Measurements from ENCODE around the gene NALCN. TPM values are rescaled to one million over a fixed set of nuclear protein-coding genes. Genes with fewer than 3 reads are reported as not detected.
"Not testable (repeated sequence)": the region's sequence is repeated elsewhere in the genome, so short reads cannot be mapped to it uniquely, and the experiment has no call there.

The NALCN gene
- polyA plus RNA-seq, 1 donor, result 1.2 TPM

- WGBS (ENCODE audit: insufficient coverage, low lambda C conversion rate), result no CpG with 5 or more reads among the region's 1 CpG
Observed at GRCh38 chr13:101313479-101313878, 102.8 kb downstream of the NALCN start.

GRCh38 chr13:101309014-101309619, 107.2 kb downstream of the NALCN start:
- Histone ChIP-seq H3K27ac (ENCODE audit: low read length) (no peak overlapping the region), H3K36me3 (ENCODE audit: control insufficient read depth, insufficient read depth, low read length) (no peaks in the 10 kb centered on the region), H3K4me1 (ENCODE audit: control insufficient read depth, insufficient read depth, low read length) (no peaks in the 10 kb centered on the region), H3K4me3 (ENCODE audit: low read length) (no peak overlapping the region), H3K27me3 (ENCODE audit: control insufficient read depth, insufficient read depth, low read length) (no peaks in the 10 kb centered on the region), H3K9me3 (ENCODE audit: control insufficient read depth, low read depth, low read length) (no peaks in the 10 kb centered on the region)
- DNase-seq, result no peak

More at GRCh38 chr13:101313479-101313878, 102.8 kb downstream of the NALCN start:
- not testable (repeated sequence) for H3K4me3 ChIP-seq (ENCODE audit: low read length); H3K4me1 ChIP-seq (ENCODE audit: control insufficient read depth, insufficient read depth, low read length); H3K27ac ChIP-seq (ENCODE audit: low read length); H3K9me3 ChIP-seq (ENCODE audit: control insufficient read depth, low read depth, low read length); DNase-seq; H3K27me3 ChIP-seq (ENCODE audit: control insufficient read depth, insufficient read depth, low read length); H3K36me3 ChIP-seq (ENCODE audit: control insufficient read depth, insufficient read depth, low read length)

DNA sequence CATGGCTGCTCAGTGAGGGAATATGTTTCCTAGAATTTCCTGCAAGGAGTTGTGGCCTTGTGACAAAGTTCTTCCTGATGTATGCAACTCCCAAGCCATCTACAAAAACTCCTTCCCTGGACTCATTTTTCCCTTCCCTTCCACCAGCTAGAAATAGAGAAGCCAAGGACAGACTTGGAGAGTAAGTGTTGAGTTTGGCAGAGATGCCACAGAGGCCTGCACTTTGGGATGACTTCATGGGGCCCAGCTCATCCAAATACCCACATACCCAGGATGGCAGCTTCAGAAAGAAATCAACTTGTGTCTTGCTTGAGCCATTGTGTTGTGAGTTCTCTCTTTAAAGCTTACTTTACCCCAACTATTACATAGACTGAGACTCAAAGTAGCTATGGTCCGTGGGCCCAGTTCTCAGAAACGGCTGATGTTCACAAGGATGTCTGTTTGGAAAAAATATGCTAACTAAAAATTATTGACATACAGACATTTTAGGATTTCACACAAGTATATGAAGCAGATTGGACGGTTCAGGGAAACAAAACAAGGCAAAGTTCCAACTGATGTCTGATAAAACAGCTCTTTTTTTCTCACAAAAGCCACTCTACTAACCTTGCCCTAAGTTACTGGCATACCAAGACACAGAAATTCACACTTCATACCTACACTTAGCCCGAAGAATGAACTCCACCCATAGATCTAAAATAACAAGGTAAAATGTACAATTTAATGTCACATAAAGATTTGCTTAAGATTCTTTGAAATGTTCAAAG, 107.9 kb downstream of the NALCN start:
- no peaks in the 10 kb centered on the region for H3K4me1 ChIP-seq (ENCODE audit: control insufficient read depth, insufficient read depth, low read length)
- no peaks in the 10 kb centered on the region for H3K9me3 ChIP-seq (ENCODE audit: control insufficient read depth, low read depth, low read length)
- no peak for DNase-seq
- H3K36me3 ChIP-seq (ENCODE audit: control insufficient read depth, insufficient read depth, low read length), result no peaks in the 10 kb centered on the region
- H3K4me3 ChIP-seq (ENCODE audit: low read length), result no peak overlapping the region
- H3K27ac ChIP-seq (ENCODE audit: low read length), result no peak overlapping the region
- 89% methylated on average over 3 of the region's 4 CpGs for WGBS (ENCODE audit: insufficient coverage, low lambda C conversion rate)
- H3K27me3 ChIP-seq (ENCODE audit: control insufficient read depth, insufficient read depth, low read length), result no peaks in the 10 kb centered on the region

DNA sequence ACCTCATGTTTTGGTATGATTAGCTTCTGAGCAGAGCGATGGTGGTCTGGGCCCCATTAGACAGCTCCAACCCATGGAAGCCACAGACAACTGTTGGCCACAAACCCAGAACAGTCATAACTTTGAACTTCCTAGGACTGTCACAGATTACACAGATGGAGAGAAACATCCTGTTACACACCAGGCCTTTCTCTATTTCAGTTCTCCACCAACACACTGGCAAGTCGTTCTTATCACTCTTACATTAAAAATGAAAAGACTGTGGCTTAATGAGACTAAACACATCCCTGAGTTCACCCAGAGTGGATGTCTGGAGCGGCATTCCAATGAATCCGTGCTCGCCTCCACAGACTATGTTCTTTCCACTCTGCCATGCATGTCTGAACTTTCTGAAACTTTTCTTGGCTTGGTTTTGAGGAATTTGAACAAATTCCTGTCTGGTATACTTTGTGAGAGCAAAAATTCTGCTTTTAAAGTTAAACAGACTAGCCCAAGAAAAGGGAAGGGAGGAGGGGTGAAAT, 109.1 kb downstream of the NALCN start:
- H3K4me3 ChIP-seq (ENCODE audit: low read length), result no peak overlapping the region
- H3K9me3 ChIP-seq (ENCODE audit: control insufficient read depth, low read depth, low read length), result no peaks in the 10 kb centered on the region
- DNase-seq, result no peak
- no CpG with 5 or more reads among the region's 5 CpGs for WGBS (ENCODE audit: insufficient coverage, low lambda C conversion rate)
- no peaks in the 10 kb centered on the region for H3K36me3 ChIP-seq (ENCODE audit: control insufficient read depth, insufficient read depth, low read length)
- no peak overlapping the region for H3K27ac ChIP-seq (ENCODE audit: low read length)
- no peaks in the 10 kb centered on the region for H3K27me3 ChIP-seq (ENCODE audit: control insufficient read depth, insufficient read depth, low read length)
- H3K4me1 ChIP-seq (ENCODE audit: control insufficient read depth, insufficient read depth, low read length), result no peaks in the 10 kb centered on the region

DNA sequence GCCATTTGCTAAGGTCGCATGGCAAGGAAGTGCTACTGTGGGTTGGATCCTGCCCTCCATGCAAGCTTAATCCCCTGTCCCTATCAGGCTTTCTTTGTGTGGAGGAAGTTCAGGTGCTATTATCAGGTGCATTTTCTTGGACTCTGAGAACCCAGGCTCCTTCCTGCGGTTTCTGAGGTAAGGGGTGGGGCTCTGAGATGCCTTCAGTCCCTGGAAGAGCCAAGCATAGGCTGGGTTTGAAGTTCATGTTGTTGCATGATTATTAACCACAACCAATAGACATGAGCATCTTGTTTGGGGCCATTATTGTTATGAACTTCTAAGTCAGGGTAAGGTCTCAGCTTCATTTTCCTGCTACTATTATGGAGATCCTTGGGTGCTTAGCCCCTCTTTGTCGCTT, 109.5 kb downstream of the NALCN start:
- Histone ChIP-seq H3K27ac (ENCODE audit: low read length) (no peak overlapping the region), H3K4me3 (ENCODE audit: low read length) (no peak overlapping the region), H3K9me3 (ENCODE audit: control insufficient read depth, low read depth, low read length) (no peaks in the 10 kb centered on the region), H3K27me3 (ENCODE audit: control insufficient read depth, insufficient read depth, low read length) (no peaks in the 10 kb centered on the region), H3K4me1 (ENCODE audit: control insufficient read depth, insufficient read depth, low read length) (no peaks in the 10 kb centered on the region), H3K36me3 (ENCODE audit: control insufficient read depth, insufficient read depth, low read length) (no peaks in the 10 kb centered on the region)
- no peak for DNase-seq
- WGBS (ENCODE audit: insufficient coverage, low lambda C conversion rate), result no CpG with 5 or more reads among the region's 3 CpGs

GRCh38 chr13:101305981-101306411, 110.3 kb downstream of the NALCN start:
- Histone ChIP-seq H3K27ac (ENCODE audit: low read length) (no peak overlapping the region), H3K27me3 (ENCODE audit: control insufficient read depth, insufficient read depth, low read length) (no peaks in the 10 kb centered on the region), H3K4me3 (ENCODE audit: low read length) (no peak overlapping the region), H3K9me3 (ENCODE audit: control insufficient read depth, low read depth, low read length) (no peaks in the 10 kb centered on the region), H3K4me1 (ENCODE audit: control insufficient read depth, insufficient read depth, low read length) (no peaks in the 10 kb centered on the region), H3K36me3 (ENCODE audit: control insufficient read depth, insufficient read depth, low read length) (no peaks in the 10 kb centered on the region)
- WGBS (ENCODE audit: insufficient coverage, low lambda C conversion rate), result 90% methylated on average over 2 of the region's 6 CpGs
- DNase-seq, result no peak

DNA sequence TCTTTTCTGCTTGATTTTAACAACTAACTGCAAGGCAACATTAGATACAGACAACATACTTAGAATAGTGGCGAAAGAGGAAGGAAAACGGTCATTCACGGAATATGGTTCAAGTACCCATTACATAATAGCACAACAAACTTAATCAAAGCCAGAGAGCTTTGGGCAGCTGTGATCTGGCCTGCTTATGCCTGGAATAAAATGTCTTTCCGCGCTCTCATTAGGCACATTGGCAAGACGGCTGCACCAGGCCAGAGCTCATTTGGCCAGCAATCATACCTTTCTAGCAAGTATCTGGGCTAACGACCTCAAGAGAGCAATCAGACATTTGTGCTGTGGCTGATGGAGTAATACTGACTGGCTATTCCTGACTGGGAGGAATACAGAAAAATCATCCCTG, 112.8 kb downstream of the NALCN start:
- no peak overlapping the region for H3K4me3 ChIP-seq (ENCODE audit: low read length)
- no peaks in the 10 kb centered on the region for H3K4me1 ChIP-seq (ENCODE audit: control insufficient read depth, insufficient read depth, low read length)
- no peaks in the 10 kb centered on the region for H3K9me3 ChIP-seq (ENCODE audit: control insufficient read depth, low read depth, low read length)
- 60% methylated on average over 1 of the region's 7 CpGs for WGBS (ENCODE audit: insufficient coverage, low lambda C conversion rate)
- H3K36me3 ChIP-seq (ENCODE audit: control insufficient read depth, insufficient read depth, low read length), result no peaks in the 10 kb centered on the region
- H3K27ac ChIP-seq (ENCODE audit: low read length), result no peak overlapping the region
- no peaks in the 10 kb centered on the region for H3K27me3 ChIP-seq (ENCODE audit: control insufficient read depth, insufficient read depth, low read length)
- no peak for DNase-seq

DNA sequence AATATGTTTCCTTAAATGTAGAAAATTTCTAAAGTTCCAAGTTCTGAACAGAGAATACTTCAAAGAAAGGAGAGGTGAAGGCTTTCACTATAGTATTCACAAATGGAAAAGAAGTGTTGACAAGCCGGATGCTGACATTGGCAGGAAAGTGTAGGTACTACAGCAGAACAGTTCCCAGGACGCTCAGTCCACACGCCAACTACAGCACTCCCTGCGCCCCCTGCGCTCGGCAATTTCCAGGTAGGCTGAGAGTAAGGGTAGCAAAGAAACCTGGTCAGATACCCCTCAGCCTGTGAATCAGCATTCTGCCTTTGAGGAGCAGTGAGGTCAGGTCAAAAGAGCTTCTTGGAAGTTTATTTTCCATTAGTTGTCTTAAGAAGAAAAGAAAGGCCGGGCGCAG, 115.3 kb downstream of the NALCN start:
- WGBS (ENCODE audit: insufficient coverage, low lambda C conversion rate), result no CpG with 5 or more reads among the region's 8 CpGs
- no peak overlapping the region for H3K27ac ChIP-seq (ENCODE audit: low read length)
- no peaks in the 10 kb centered on the region for H3K4me1 ChIP-seq (ENCODE audit: control insufficient read depth, insufficient read depth, low read length)
- no peaks in the 10 kb centered on the region for H3K36me3 ChIP-seq (ENCODE audit: control insufficient read depth, insufficient read depth, low read length)
- no peak for DNase-seq
- no peaks in the 10 kb centered on the region for H3K9me3 ChIP-seq (ENCODE audit: control insufficient read depth, low read depth, low read length)
- H3K4me3 ChIP-seq (ENCODE audit: low read length), result no peak overlapping the region
- H3K27me3 ChIP-seq (ENCODE audit: control insufficient read depth, insufficient read depth, low read length), result no peaks in the 10 kb centered on the region

DNA sequence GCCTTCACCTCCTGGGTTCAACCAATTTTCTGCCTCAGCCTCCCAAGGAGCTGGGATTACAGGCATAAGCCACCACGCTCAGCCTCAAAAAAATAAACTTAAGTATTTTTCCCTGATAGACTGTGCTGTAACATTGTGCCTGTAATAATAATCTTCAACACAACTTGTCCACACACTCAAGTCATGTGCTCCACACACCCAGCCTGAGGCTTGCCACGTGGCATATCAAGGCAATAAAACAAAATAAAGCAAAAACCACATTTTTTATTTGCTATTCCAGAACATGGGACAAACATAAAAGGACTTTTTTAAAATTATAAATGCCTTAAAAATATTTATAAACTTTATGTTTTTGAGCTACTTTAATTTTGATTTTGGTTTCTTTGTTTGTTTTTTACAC, 115.8 kb downstream of the NALCN start:
- H3K4me1 ChIP-seq (ENCODE audit: control insufficient read depth, insufficient read depth, low read length), result no peaks in the 10 kb centered on the region
- WGBS (ENCODE audit: insufficient coverage, low lambda C conversion rate), result 20% methylated on average over 1 of the region's 2 CpGs
- no peaks in the 10 kb centered on the region for H3K36me3 ChIP-seq (ENCODE audit: control insufficient read depth, insufficient read depth, low read length)
- H3K27ac ChIP-seq (ENCODE audit: low read length), result no peak overlapping the region
- no peaks in the 10 kb centered on the region for H3K27me3 ChIP-seq (ENCODE audit: control insufficient read depth, insufficient read depth, low read length)
- no peak for DNase-seq
- no peaks in the 10 kb centered on the region for H3K9me3 ChIP-seq (ENCODE audit: control insufficient read depth, low read depth, low read length)
- H3K4me3 ChIP-seq (ENCODE audit: low read length), result no peak overlapping the region

GRCh38 chr13:101298517-101298916, 117.8 kb downstream of the NALCN start:
- WGBS (ENCODE audit: insufficient coverage, low lambda C conversion rate), result 100% methylated on average over 1 of the region's 4 CpGs
- DNase-seq, result no peak
- no peak overlapping the region for H3K4me3 ChIP-seq (ENCODE audit: low read length)
- H3K27me3 ChIP-seq (ENCODE audit: control insufficient read depth, insufficient read depth, low read length), result no peaks in the 10 kb centered on the region
- no peaks in the 10 kb centered on the region for H3K4me1 ChIP-seq (ENCODE audit: control insufficient read depth, insufficient read depth, low read length)
- no peaks in the 10 kb centered on the region for H3K9me3 ChIP-seq (ENCODE audit: control insufficient read depth, low read depth, low read length)
- H3K36me3 ChIP-seq (ENCODE audit: control insufficient read depth, insufficient read depth, low read length), result no peaks in the 10 kb centered on the region
- no peak overlapping the region for H3K27ac ChIP-seq (ENCODE audit: low read length)

- H3K9me3 ChIP-seq (ENCODE audit: control insufficient read depth, low read depth, low read length), result no peaks in the 10 kb centered on the region
- no peaks in the 10 kb centered on the region for H3K36me3 ChIP-seq (ENCODE audit: control insufficient read depth, insufficient read depth, low read length)
- H3K27me3 ChIP-seq (ENCODE audit: control insufficient read depth, insufficient read depth, low read length), result no peaks in the 10 kb centered on the region
- no peak for DNase-seq
- H3K27ac ChIP-seq (ENCODE audit: low read length), result no peak overlapping the region
- H3K4me1 ChIP-seq (ENCODE audit: control insufficient read depth, insufficient read depth, low read length), result no peaks in the 10 kb centered on the region
- WGBS (ENCODE audit: insufficient coverage, low lambda C conversion rate), result no CpG with 5 or more reads among the region's 1 CpG
- H3K4me3 ChIP-seq (ENCODE audit: low read length), result no peak overlapping the region
Observed at GRCh38 chr13:101297794-101298193, 118.5 kb downstream of the NALCN start.
